Measurements from ENCODE around the gene SLC26A5. TPM values are rescaled to one million over a fixed set of nuclear protein-coding genes. Genes with fewer than 3 reads are reported as not detected.

SLC26A5 gene
- total and polyA plus RNA-seq, 2 donors (not counting 3 experiments of a cell fraction or from before 2014, with no cell fraction given), result not detected

DNA sequence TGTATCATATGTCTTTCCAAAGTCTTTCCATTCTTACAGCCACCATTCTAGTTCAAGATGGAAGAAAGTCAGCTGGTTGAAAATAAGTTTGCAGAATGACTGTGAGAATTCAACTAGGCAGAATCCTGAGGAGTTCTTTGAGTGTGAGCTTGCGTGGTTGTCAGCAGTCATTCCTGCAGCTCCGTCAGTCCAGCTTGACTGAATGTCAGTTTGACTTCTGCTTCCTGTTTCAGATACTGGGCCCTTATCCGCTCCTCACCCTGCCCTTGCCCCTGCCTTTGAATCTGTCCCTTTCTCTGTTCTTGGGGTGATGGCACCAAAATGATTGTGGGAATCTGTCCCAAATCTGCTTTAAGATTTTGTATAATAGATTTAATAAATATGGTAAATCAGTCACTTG is 27.8 kb downstream of the SLC26A5 start:
- dilution Hi-C loops (cut with MboI; ENCODE audit: extremely low pct_ligation_motif_present, low sequenced_read_pairs) (no loop called here), intact Hi-C loops (cut with micrococcal nuclease) (no loop called here)
- Histone ChIP-seq H3K9ac (replicated peaks; ENCODE audit: extremely low read depth, insufficient read depth, low read length) (no peak overlapping the region), H3K4me3 (replicated peaks in 1 of 3; ENCODE audit: insufficient read depth in 1 of 3, low read depth in 1 of 3, low read length in 3 of 3) (no peak overlapping the region), H2AFZ (ENCODE audit: low read depth, low read length) (no peak overlapping the region), H3K9me1 (replicated peaks; ENCODE audit: control insufficient read depth, extremely low read depth, insufficient read depth, low read length) (no peaks in the 10 kb centered on the region), H3K9me3 (replicated peaks; ENCODE audit: control insufficient read depth, insufficient read depth, low read length) (no peaks in the 10 kb centered on the region), H3K36me3 (ENCODE audit: control insufficient read depth in 2 of 2, extremely low read depth in 1 of 2, insufficient read depth in 2 of 2, low read length in 2 of 2) (no peaks in the 10 kb centered on the region), H3K4me2 (ENCODE audit: insufficient read depth, low read length) (no peak overlapping the region), H3K4me1 (ENCODE audit: control insufficient read depth, extremely low read depth, insufficient read depth, low read length) (no peaks in the 10 kb centered on the region), H3K27me3 (ENCODE audit: control insufficient read depth in 2 of 2, insufficient read depth in 2 of 2, low read length in 2 of 2) (peaks cover 0 to 7% of the 10 kb centered on the region in 2 experiments), H3K27ac (ENCODE audit: insufficient read depth, low read depth, low read length) (no peak overlapping the region), H4K20me1 (replicated peaks; ENCODE audit: control insufficient read depth, extremely low read depth, insufficient read depth, low read length) (no peaks in the 10 kb centered on the region), H3K79me2 (ENCODE audit: control insufficient read depth, insufficient read depth, low read length) (no peaks in the 10 kb centered on the region)
- DNase-seq (ENCODE audit: low read depth, low spot score) (no peak), FAIRE-seq (no peak)
- ChIA-PET CTCF (no interaction called here), POLR2A (no interaction called here)
- BruUV-seq (replicated peaks), result no TSS peak
- TF ChIP-seq, protein P1, sequence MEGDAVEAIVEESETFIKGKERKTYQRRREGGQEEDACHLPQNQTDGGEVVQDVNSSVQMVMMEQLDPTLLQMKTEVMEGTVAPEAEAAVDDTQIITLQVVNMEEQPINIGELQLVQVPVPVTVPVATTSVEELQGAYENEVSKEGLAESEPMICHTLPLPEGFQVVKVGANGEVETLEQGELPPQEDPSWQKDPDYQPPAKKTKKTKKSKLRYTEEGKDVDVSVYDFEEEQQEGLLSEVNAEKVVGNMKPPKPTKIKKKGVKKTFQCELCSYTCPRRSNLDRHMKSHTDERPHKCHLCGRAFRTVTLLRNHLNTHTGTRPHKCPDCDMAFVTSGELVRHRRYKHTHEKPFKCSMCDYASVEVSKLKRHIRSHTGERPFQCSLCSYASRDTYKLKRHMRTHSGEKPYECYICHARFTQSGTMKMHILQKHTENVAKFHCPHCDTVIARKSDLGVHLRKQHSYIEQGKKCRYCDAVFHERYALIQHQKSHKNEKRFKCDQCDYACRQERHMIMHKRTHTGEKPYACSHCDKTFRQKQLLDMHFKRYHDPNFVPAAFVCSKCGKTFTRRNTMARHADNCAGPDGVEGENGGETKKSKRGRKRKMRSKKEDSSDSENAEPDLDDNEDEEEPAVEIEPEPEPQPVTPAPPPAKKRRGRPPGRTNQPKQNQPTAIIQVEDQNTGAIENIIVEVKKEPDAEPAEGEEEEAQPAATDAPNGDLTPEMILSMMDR (IDR thresholded peaks at IDR 0.05; ENCODE audit: extremely low read depth in 1 of 2, insufficient read depth in 1 of 2, low read depth in 1 of 2, low read length in 2 of 2), result no peak
- TF ChIP-seq JUN (IDR thresholded peaks at IDR 0.05; ENCODE audit: borderline replicate concordance, insufficient read depth, insufficient read length, low read depth) (no peak), EZH2 (IDR thresholded peaks at IDR 0.05; ENCODE audit: borderline replicate concordance, low read depth, low read length, severe bottlenecking) (no peak), FOS (IDR thresholded peaks at IDR 0.05; ENCODE audit: borderline replicate concordance, insufficient read depth, low read length) (no peak), MYC (IDR thresholded peaks at IDR 0.05; ENCODE audit: low read depth, low read length) (no peak), POLR2AphosphoS5 (IDR thresholded peaks at IDR 0.05; ENCODE audit: insufficient read depth, low read depth, low read length) (no peak), MAX (IDR thresholded peaks at IDR 0.05; ENCODE audit: insufficient read depth, insufficient read length) (no peak), POLR2A (IDR thresholded peaks at IDR 0.05; ENCODE audit: low read depth, low read length) (no peak), GATA2 (IDR thresholded peaks at IDR 0.05; ENCODE audit: insufficient read depth, insufficient read length, low read depth, low read length) (no peak)
